OCI-LY1 (cell line): Measurements from ENCODE around the gene ST6GAL2.

ENCODE experiments used
- H2AFZ ChIP-seq: fragments of 200-600 bp; sonication (generic), shearing (Covaris generic); 2 replicates; pipeline ENCODE4 v1.6.0; 2014; ENCODE audit warnings: antibody characterized with exemption, mild to moderate bottlenecking, low read length
- H3F3A ChIP-seq: fragments of 200-600 bp; sonication (generic), shearing (Covaris generic); 2 replicates; pipeline ENCODE4 v1.6.0; 2014; ENCODE audit warnings: mild to moderate bottlenecking, antibody characterized with exemption, low read length, moderate library complexity; ENCODE audit not compliant: insufficient read depth
- H3K27ac ChIP-seq: fragments of 200-600 bp; sonication (generic); 2 replicates; pipeline ENCODE4 v1.5.1; 2014; ENCODE audit warnings: low read length, mixed run types, mild to moderate bottlenecking, low read depth; ENCODE audit not compliant: poor library complexity, severe bottlenecking
- H3K27me3 ChIP-seq: fragments of 200-600 bp; sonication (generic); 2 replicates; pipeline ENCODE4 v1.6.0; 2014; ENCODE audit warnings: antibody characterized with exemption, mild to moderate bottlenecking, low read length, moderate library complexity; ENCODE audit not compliant: insufficient read depth
- H3K36me3 ChIP-seq: fragments of 200-600 bp; sonication (generic); 2 replicates; pipeline ENCODE4 v1.6.1; 2014; ENCODE audit warnings: mild to moderate bottlenecking, antibody characterized with exemption, low read length, moderate library complexity, mixed read lengths; ENCODE audit not compliant: insufficient read depth
- H3K4me1 ChIP-seq: fragments of 200-600 bp; sonication (generic); 2 replicates; pipeline ENCODE4 v1.5.1; 2014; ENCODE audit warnings: mild to moderate bottlenecking, low read length, moderate library complexity; ENCODE audit not compliant: insufficient read depth, severe bottlenecking
- H3K4me2 ChIP-seq: fragments of 200-600 bp; sonication (generic), shearing (Covaris generic); 2 replicates; pipeline ENCODE4 v1.6.1; 2014; ENCODE audit warnings: low read length
- H3K4me3 ChIP-seq: fragments of 200-600 bp; sonication (generic); 2 replicates; pipeline ENCODE4 v1.5.1; 2014; ENCODE audit warnings: low read length, low read depth, mild to moderate bottlenecking, mixed read lengths; ENCODE audit not compliant: poor library complexity, severe bottlenecking
- H3K79me2 ChIP-seq: fragments of 200-600 bp; shearing (Covaris generic); 2 replicates; pipeline ENCODE4 v1.6.1; 2016; ENCODE audit warnings: mixed run types, low read length, mixed read lengths; ENCODE audit not compliant: insufficient read depth
- H3K9ac ChIP-seq: fragments of 200-600 bp; sonication (generic), shearing (Covaris generic); 2 replicates; pipeline ENCODE4 v1.6.1; 2014; ENCODE audit warnings: mild to moderate bottlenecking, low read length, mixed read lengths
- H3K9me2 ChIP-seq: fragments of 200-600 bp; sonication (generic), shearing (Covaris generic); 2 replicates; pipeline ENCODE4 v1.6.1; 2014; ENCODE audit warnings: low read depth, mild to moderate bottlenecking, low read length, mixed read lengths
- H3K9me3 ChIP-seq: fragments of 200-600 bp; shearing (Covaris generic); 2 replicates; pipeline ENCODE4 v1.6.1; 2014; ENCODE audit warnings: low read length, mixed read lengths
- H4K20me1 ChIP-seq: fragments of 200-600 bp; sonication (generic), shearing (Covaris generic); 2 replicates; pipeline ENCODE4 v1.6.0; 2016; ENCODE audit warnings: mild to moderate bottlenecking, low read length; ENCODE audit not compliant: insufficient read depth
- CTCF ChIP-seq: fragments of 200-600 bp; sonication (generic), shearing (Covaris generic); IDR thresholded peaks from 2 replicates; pipeline ENCODE4 v1.5.1; 2017; ENCODE audit warnings: mild to moderate bottlenecking, antibody characterized with exemption, low read length, moderate library complexity, mixed read lengths
- EZH2 ChIP-seq: fragments of 200-600 bp; sonication (generic), shearing (Covaris generic); IDR thresholded peaks from 2 replicates; pipeline ENCODE4 v1.8.0; 2017; ENCODE audit warnings: borderline replicate concordance, mixed run types, mild to moderate bottlenecking, antibody characterized with exemption, low read length, moderate library complexity, mixed read lengths

ST6GAL2 gene

GRCh38 chr2:106921451-106921850, 35.5 kb upstream of the ST6GAL2 start:
- Histone ChIP-seq H3F3A (no peaks in the 10 kb centered on the region), H3K9me3 (no peaks in the 10 kb centered on the region), H3K9ac (no peak overlapping the region), H4K20me1 (no peaks in the 10 kb centered on the region), H3K4me1 (no peaks in the 10 kb centered on the region), H2AFZ (no peak overlapping the region), H3K36me3 (no peaks in the 10 kb centered on the region), H3K4me3 (no peak overlapping the region), H3K27ac (no peak overlapping the region), H3K9me2 (no peaks in the 10 kb centered on the region), H3K4me2 (no peak overlapping the region), H3K79me2 (no peaks in the 10 kb centered on the region), H3K27me3 (no peaks in the 10 kb centered on the region)
- TF ChIP-seq EZH2 = no peak
- TF ChIP-seq CTCF = no peak

- H2AFZ ChIP-seq = no peak overlapping the region
- H4K20me1 ChIP-seq = no peaks in the 10 kb centered on the region
- no peaks in the 10 kb centered on the region for H3K9me2 ChIP-seq
- TF ChIP-seq CTCF (no peak), EZH2 (no peak)
- H3K9me3 ChIP-seq = no peaks in the 10 kb centered on the region
- no peaks in the 10 kb centered on the region for H3K36me3 ChIP-seq
- H3K4me2 ChIP-seq = no peak overlapping the region
- H3K4me3 ChIP-seq = no peak overlapping the region
- no peak overlapping the region for H3K27ac ChIP-seq
- no peaks in the 10 kb centered on the region for H3K4me1 ChIP-seq
- no peak overlapping the region for H3K9ac ChIP-seq
- no peaks in the 10 kb centered on the region for H3F3A ChIP-seq
- no peaks in the 10 kb centered on the region for H3K27me3 ChIP-seq
- no peaks in the 10 kb centered on the region for H3K79me2 ChIP-seq
These were observed 33.0 kb upstream of the ST6GAL2 start for GRCh38 chr2:106919012-106919411.

- no peak overlapping the region for H3K27ac ChIP-seq
- no peaks in the 10 kb centered on the region for H3K36me3 ChIP-seq
- TF ChIP-seq EZH2 = no peak
- TF ChIP-seq CTCF = no peak
- H3K9me2 ChIP-seq = no peaks in the 10 kb centered on the region
- H2AFZ ChIP-seq = no peak overlapping the region
- H3K4me1 ChIP-seq = no peaks in the 10 kb centered on the region
- H3K27me3 ChIP-seq = no peaks in the 10 kb centered on the region; the same call in 1 of the 2 replicates
- H3K9ac ChIP-seq = no peak overlapping the region
- no peak overlapping the region for H3K4me3 ChIP-seq
- H3K9me3 ChIP-seq = no peaks in the 10 kb centered on the region
- H3K4me2 ChIP-seq = no peak overlapping the region
- no peaks in the 10 kb centered on the region for H3K79me2 ChIP-seq
- no peaks in the 10 kb centered on the region for H4K20me1 ChIP-seq
- no peaks in the 10 kb centered on the region for H3F3A ChIP-seq
These were observed 18.3 kb upstream of the ST6GAL2 start for GRCh38 chr2:106904242-106904641.
